ENCODE results near the gene SLC36A1.

- TF ChIP-seq GATA2 (IDR thresholded peaks at IDR 0.05; ENCODE audit: low read depth, low read length): no peak
- no peak for TF ChIP-seq GATA3 (IDR thresholded peaks at IDR 0.05; ENCODE audit: low read depth, low read length)
Observed at GRCh38 chr5:151459680-151460324, 12.4 kb downstream of the SLC36A1 start.
